ENCODE data around the gene WDR5B.

The WDR5B gene

GRCh38 chr3:122365073-122365472, 50.8 kb downstream of the WDR5B start:
- DNase-seq = no peak

GRCh38 chr3:122364490-122364889, 51.4 kb downstream of the WDR5B start:
- DNase-seq = peak in 1 of 2 donors; percentile 13
